Nephron progenitor cell (in vitro differentiated cells): ENCODE measurements around the gene KIAA1217.
A peak's percentile ranks its signal among the peaks of the same experiment; 100 is the strongest.

Source experiments
- DNase-seq: peaks from one replicate; pipeline ENCODE4 v3.0.0; 2021
- H3K27ac Mint-ChIP-seq: 2 replicates; pipeline ENCODE4 v1.8.0; 2021; ENCODE audit warnings: mild to moderate bottlenecking, moderate library complexity, mixed read lengths
- H3K27me3 Mint-ChIP-seq: 2 replicates; pipeline ENCODE4 v1.8.0; 2021; ENCODE audit warnings: mild to moderate bottlenecking, low read depth, mixed read lengths; ENCODE audit not compliant: poor library complexity
- H3K36me3 Mint-ChIP-seq: 2 replicates; pipeline ENCODE4 v1.8.0; 2021; ENCODE audit warnings: low read depth, mixed read lengths
- H3K4me1 Mint-ChIP-seq: 2 replicates; pipeline ENCODE4 v1.8.0; 2021; ENCODE audit warnings: mixed read lengths
- H3K4me3 Mint-ChIP-seq: 2 replicates; pipeline ENCODE4 v1.8.0; 2021; ENCODE audit warnings: mild to moderate bottlenecking, moderate library complexity, mixed read lengths
- H3K9me3 Mint-ChIP-seq: 2 replicates; pipeline ENCODE4 v1.8.0; 2021; ENCODE audit warnings: mild to moderate bottlenecking, moderate library complexity, mixed read lengths
- CTCF ChIP-seq: fragments of 200-600 bp; sonication (generic); IDR thresholded peaks from 2 replicates; pipeline ENCODE4 v1.5.0; 2021; ENCODE audit warnings: antibody characterized with exemption

The KIAA1217 gene

GRCh38 chr10:24513155-24513554 lies 304.2 kb downstream of the KIAA1217 start:
- H3K27ac Mint-ChIP-seq: no peak overlapping the region
- TF ChIP-seq CTCF: peak; percentile 26
- H3K27me3 Mint-ChIP-seq: no peaks in the 10 kb centered on the region
- no peaks in the 10 kb centered on the region for H3K4me1 Mint-ChIP-seq
- no peaks in the 10 kb centered on the region for H3K9me3 Mint-ChIP-seq
- peaks cover 27% of the 10 kb centered on the region for H3K36me3 Mint-ChIP-seq
- DNase-seq: no peak
- no peak overlapping the region for H3K4me3 Mint-ChIP-seq

- no peak overlapping the region for H3K27ac Mint-ChIP-seq
Observed at GRCh38 chr10:24515481-24515880, 306.5 kb downstream of the KIAA1217 start.

GRCh38 chr10:24518411-24518810 lies 309.5 kb downstream of the KIAA1217 start:
- peaks cover 21% of the 10 kb centered on the region for H3K4me1 Mint-ChIP-seq
- H3K27me3 Mint-ChIP-seq: peaks cover 7% of the 10 kb centered on the region
- no peak for DNase-seq
- no peak for TF ChIP-seq CTCF
- H3K4me3 Mint-ChIP-seq: no peak overlapping the region
- peaks cover 28% of the 10 kb centered on the region for H3K36me3 Mint-ChIP-seq
- H3K9me3 Mint-ChIP-seq: no peaks in the 10 kb centered on the region
- H3K27ac Mint-ChIP-seq: no peak overlapping the region

More at GRCh38 chr10:24515481-24515880, 306.5 kb downstream of the KIAA1217 start:
- Mint-ChIP-seq H3K4me1 (peaks cover 21% of the 10 kb centered on the region), H3K9me3 (no peaks in the 10 kb centered on the region), H3K27me3 (peaks cover 7% of the 10 kb centered on the region), H3K36me3 (peaks cover 27% of the 10 kb centered on the region), H3K4me3 (no peak overlapping the region)
- no peak for TF ChIP-seq CTCF
- DNase-seq: no peak

- H3K4me1 Mint-ChIP-seq: peaks cover 21% of the 10 kb centered on the region
- peaks cover 3% of the 10 kb centered on the region for H3K9me3 Mint-ChIP-seq
- peaks cover 29% of the 10 kb centered on the region for H3K36me3 Mint-ChIP-seq
- DNase-seq: peak; percentile 80
- H3K27me3 Mint-ChIP-seq: peaks cover 7% of the 10 kb centered on the region
- no peak overlapping the region for H3K4me3 Mint-ChIP-seq
- no peak overlapping the region for H3K27ac Mint-ChIP-seq
- peak; percentile 77 for TF ChIP-seq CTCF
Observed at GRCh38 chr10:24518981-24519597, 310.2 kb downstream of the KIAA1217 start.

- Mint-ChIP-seq H3K27ac (peak overlapping the region; percentile 84), H3K36me3 (peaks cover 36% of the 10 kb centered on the region)
- no peak for DNase-seq
Observed at GRCh38 chr10:24519950-24520349, 311.0 kb downstream of the KIAA1217 start.

More at GRCh38 chr10:24519950-24520349, 311.0 kb downstream of the KIAA1217 start:
- Mint-ChIP-seq H3K4me1 (peaks cover 21% of the 10 kb centered on the region), H3K4me3 (no peak overlapping the region), H3K9me3 (peaks cover 3% of the 10 kb centered on the region), H3K27me3 (peaks cover 10% of the 10 kb centered on the region)
- TF ChIP-seq CTCF: no peak
